ENCODE data around the gene CABP1. TPM values are rescaled to one million over a fixed set of nuclear protein-coding genes. Genes with fewer than 3 reads are reported as not detected.

Gene CABP1
- total RNA-seq, 3 donors from 2014 or later, result 0.80 to 2.3 TPM; not detected in 1

DNA sequence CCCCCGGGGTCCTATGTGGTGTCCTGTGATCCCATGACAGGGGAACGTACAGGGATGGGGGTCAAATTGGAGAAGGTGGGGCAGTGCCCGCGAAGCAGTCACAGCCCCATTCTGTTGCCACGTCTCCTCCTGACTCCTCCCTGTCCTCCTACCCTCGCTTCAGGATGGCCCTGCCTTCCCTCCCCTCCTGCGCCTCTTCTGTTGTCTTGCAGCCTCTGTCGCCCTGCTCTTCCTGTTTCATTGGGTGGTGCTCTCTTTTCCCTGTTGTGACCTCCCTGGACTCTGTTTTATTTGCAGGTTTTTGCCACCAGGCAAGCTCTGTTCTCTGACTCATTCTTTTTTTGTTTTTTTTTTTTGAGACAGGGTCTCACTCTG is 18.7 kb downstream of the CABP1 start:
- peaks cover 0 to 8% of the 10 kb centered on the region in 2 donors for H3K27me3 ChIP-seq
- H3K4me1 ChIP-seq, result no peaks in the 10 kb centered on the region
- no peaks in the 10 kb centered on the region for H3K36me3 ChIP-seq
- H3K27ac ChIP-seq, result no peak overlapping the region
- no peak for DNase-seq (ENCODE audit: low spot score in 2 of 2)
- no peak overlapping the region for H3K4me3 ChIP-seq
- TF ChIP-seq POLR2AphosphoS5 (IDR thresholded peaks at IDR 0.05) (no peak), CTCF (IDR thresholded peaks at IDR 0.05) (no peak), POLR2A (IDR thresholded peaks at IDR 0.05) (no peak)
- no peaks in the 10 kb centered on the region for H3K9me3 ChIP-seq
- intact Hi-C loops (cut with DNase I; ENCODE audit: low total_unique reads), result no loop called here

GRCh38 chr12:120661432-120661831 is 21.0 kb downstream of the CABP1 start:
- Histone ChIP-seq H3K9me3 (no peaks in the 10 kb centered on the region), H3K27ac (no peak overlapping the region), H3K36me3 (no peaks in the 10 kb centered on the region), H3K4me1 (no peaks in the 10 kb centered on the region), H3K4me3 (no peak overlapping the region), H3K27me3 (no peaks in the 10 kb centered on the region)
- no peak for DNase-seq (ENCODE audit: low spot score in 2 of 2)
- no peak for TF ChIP-seq POLR2AphosphoS5 (IDR thresholded peaks at IDR 0.05)
- no peak for TF ChIP-seq POLR2A (IDR thresholded peaks at IDR 0.05)
- TF ChIP-seq CTCF (IDR thresholded peaks at IDR 0.05), result no peak
- intact Hi-C loops (cut with DNase I; ENCODE audit: low total_unique reads), result no loop called here

GRCh38 chr12:120662879-120663278 is 22.5 kb downstream of the CABP1 start:
- Histone ChIP-seq H3K4me1 (no peaks in the 10 kb centered on the region), H3K9me3 (no peaks in the 10 kb centered on the region), H3K4me3 (no peak overlapping the region), H3K36me3 (no peaks in the 10 kb centered on the region), H3K27ac (no peak overlapping the region), H3K27me3 (no peaks in the 10 kb centered on the region)
- TF ChIP-seq CTCF (IDR thresholded peaks at IDR 0.05), result no peak
- no peak for TF ChIP-seq POLR2A (IDR thresholded peaks at IDR 0.05)
- no peak for TF ChIP-seq POLR2AphosphoS5 (IDR thresholded peaks at IDR 0.05)
- DNase-seq (ENCODE audit: low spot score in 2 of 2), result no peak
- intact Hi-C loops (cut with DNase I; ENCODE audit: low total_unique reads), result no loop called here

DNA sequence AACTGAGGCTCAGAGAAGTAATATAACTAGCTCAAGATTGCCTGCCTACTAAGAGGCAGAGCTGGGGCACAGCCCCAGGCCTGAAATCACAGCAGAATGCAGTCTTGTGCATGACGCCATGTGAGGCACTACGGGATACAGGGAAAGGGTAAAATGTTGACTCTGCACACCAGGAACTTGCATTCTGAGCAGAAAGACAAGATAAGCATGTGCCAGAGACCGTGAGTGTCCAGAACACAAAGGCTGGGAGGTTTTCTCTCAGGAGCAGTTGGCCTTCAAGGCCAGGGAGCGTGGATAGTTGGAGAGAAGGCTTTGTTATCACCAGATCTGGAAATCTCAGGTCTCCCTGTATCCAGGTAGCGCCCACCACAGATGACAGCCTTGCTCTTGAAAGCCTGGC is 23.3 kb downstream of the CABP1 start:
- no peak overlapping the region for H3K27ac ChIP-seq
- intact Hi-C loops (cut with DNase I; ENCODE audit: low total_unique reads), result no loop called here
- DNase-seq (ENCODE audit: low spot score in 2 of 2), result no peak
- H3K4me3 ChIP-seq, result no peak overlapping the region
- no peaks in the 10 kb centered on the region for H3K9me3 ChIP-seq
- TF ChIP-seq POLR2AphosphoS5 (IDR thresholded peaks at IDR 0.05), result no peak
- no peak for TF ChIP-seq CTCF (IDR thresholded peaks at IDR 0.05)
- TF ChIP-seq POLR2A (IDR thresholded peaks at IDR 0.05), result no peak
- H3K27me3 ChIP-seq, result no peaks in the 10 kb centered on the region
- H3K36me3 ChIP-seq, result no peaks in the 10 kb centered on the region
- H3K4me1 ChIP-seq, result no peaks in the 10 kb centered on the region

DNA sequence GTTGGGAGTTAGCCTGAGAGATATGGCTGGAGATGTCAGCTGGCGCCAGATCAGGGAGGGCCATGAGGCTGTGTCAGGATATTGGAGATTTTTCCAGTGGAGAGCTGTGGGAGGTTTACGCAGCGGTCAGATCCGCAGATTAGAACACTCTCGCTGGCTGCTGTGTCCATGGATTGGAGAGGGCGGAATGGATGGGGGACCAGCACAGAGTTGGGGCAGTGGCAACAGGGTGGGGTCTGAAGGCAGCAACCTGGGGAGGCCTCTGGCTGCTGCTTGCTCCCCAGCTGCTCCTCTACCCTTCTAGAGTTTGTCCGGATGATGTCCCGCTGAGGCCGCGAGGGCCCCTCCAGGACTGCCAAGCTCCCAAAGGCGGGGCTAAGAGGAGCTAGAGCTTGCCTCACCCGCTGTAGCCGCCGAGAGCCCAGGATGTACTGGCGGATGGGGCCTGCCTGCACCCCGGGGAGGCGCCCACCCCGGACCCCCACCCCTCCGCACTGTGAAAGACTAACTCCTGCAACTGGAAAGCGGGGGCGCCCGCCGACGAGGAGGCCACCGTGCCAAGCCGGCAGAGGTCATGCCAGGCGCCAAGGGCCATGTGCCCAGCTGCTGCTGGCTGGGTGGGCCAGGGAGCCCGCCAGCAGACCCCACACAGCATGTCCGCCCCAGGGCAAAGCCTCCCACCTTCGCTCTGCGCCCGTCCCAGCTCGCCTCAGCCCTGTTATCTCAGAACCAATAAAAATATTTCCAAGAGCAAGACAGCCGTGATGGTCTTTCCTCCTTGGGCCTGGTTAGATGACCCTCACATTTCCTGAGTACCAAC is 26.4 kb downstream of the CABP1 start:
- Histone ChIP-seq H3K27ac (no peak overlapping the region), H3K36me3 (no peaks in the 10 kb centered on the region), H3K4me3 (no peak overlapping the region), H3K27me3 (no peaks in the 10 kb centered on the region), H3K4me1 (no peaks in the 10 kb centered on the region), H3K9me3 (no peaks in the 10 kb centered on the region)
- intact Hi-C loops (cut with DNase I; ENCODE audit: low total_unique reads), result no loop called here
- TF ChIP-seq CTCF (IDR thresholded peaks at IDR 0.05) (no peak), POLR2A (IDR thresholded peaks at IDR 0.05) (no peak), POLR2AphosphoS5 (IDR thresholded peaks at IDR 0.05) (no peak)
- no peak for DNase-seq (ENCODE audit: low spot score in 2 of 2)
